HEK293 (cell line): ENCODE data around the gene PDE4B.
"Not testable (repeated sequence)": the region's sequence is repeated elsewhere in the genome, so short reads cannot be mapped to it uniquely, and the experiment has no call there.

ENCODE experiments used
- CTCF ChIA-PET: fragments of 350-600 bp; formaldehyde crosslinking; extraction: SDS; loops from one replicate; lab custom pipeline; 2021; ENCODE audit warnings: antibody characterized with exemption; lab: Yijun Ruan, JAX
- POLR2A ChIA-PET: fragments of 300-600 bp; formaldehyde crosslinking; extraction: SDS; loops from one replicate; lab custom pipeline; 2020; ENCODE audit warnings: antibody characterized with exemption, inconsistent platforms; lab: Yijun Ruan, JAX
- H3K27ac ChIP-seq: fragments of 200-500 bp; sonication (Bioruptor generic); 2 replicates; pipeline ENCODE4 v1.5.1; 2014; ENCODE audit warnings: low read depth, low read length, control low read depth, inconsistent platforms; ENCODE audit errors: extremely low read depth
- H3K36me3 ChIP-seq, 2 experiments: fragments of 200-500 bp in 1 of 2; sonication (Bioruptor generic) in 1 of 2; 1 replicate in 1 of 2; 2 replicates in 1 of 2; pipeline ENCODE4 v1.5.1; 2014 to 2017; ENCODE audit warnings: inconsistent platforms in 2 of 2, low read length in 2 of 2; ENCODE audit not compliant: control insufficient read depth in 2 of 2, insufficient read depth in 1 of 2
- H3K4me1 ChIP-seq: fragments of 200-500 bp; sonication (Bioruptor generic); 2 replicates; pipeline ENCODE4 v1.5.1; 2014; ENCODE audit warnings: mild to moderate bottlenecking, low read length, inconsistent platforms; ENCODE audit not compliant: control insufficient read depth, insufficient read depth
- H3K4me3 ChIP-seq: 2 replicates; pipeline ENCODE4 v1.5.1; 2011; ENCODE audit warnings: low read depth, mild to moderate bottlenecking, control low read depth, low read length, moderate library complexity
- H3K9me3 ChIP-seq: fragments of 200-500 bp; sonication (Bioruptor generic); 2 replicates; pipeline ENCODE4 v1.5.1; 2014; ENCODE audit warnings: low read depth, low read length, inconsistent platforms; ENCODE audit not compliant: control insufficient read depth, insufficient read depth
- FEZF1 ChIP-seq: fragments of 450-650 bp; formaldehyde crosslinking; IDR thresholded peaks from 2 replicates; pipeline ENCODE4 v1.5.1; 2016; ENCODE audit warnings: missing biosample characterization, missing genetic modification characterization
- IKZF3 ChIP-seq: fragments of 450-650 bp; IDR thresholded peaks from 2 replicates; pipeline ENCODE4 v1.5.0; 2018; ENCODE audit warnings: missing biosample characterization, mild to moderate bottlenecking, missing genetic modification characterization, moderate library complexity
- INSM2 ChIP-seq: fragments of 450-650 bp; formaldehyde crosslinking; IDR thresholded peaks from 2 replicates; pipeline ENCODE4 v1.5.1; 2016; ENCODE audit warnings: missing biosample characterization, missing genetic modification characterization
- KLF1 ChIP-seq: fragments of 450-650 bp; formaldehyde crosslinking; IDR thresholded peaks from 2 replicates; pipeline ENCODE4 v1.5.1; 2016; ENCODE audit warnings: missing biosample characterization, missing genetic modification characterization
- SALL2 ChIP-seq: fragments of 450-650 bp; formaldehyde crosslinking; IDR thresholded peaks from 2 replicates; pipeline ENCODE4 v1.5.0; 2017; ENCODE audit warnings: missing biosample characterization, mild to moderate bottlenecking, missing genetic modification characterization, borderline replicate concordance
- TCF7L2 ChIP-seq: IDR thresholded peaks from 2 replicates; pipeline ENCODE4 v1.6.1; 2011; ENCODE audit warnings: low read depth, mild to moderate bottlenecking, inconsistent platforms, low read length, moderate library complexity, borderline replicate concordance
- ZNF146 ChIP-seq: fragments of 450-650 bp; formaldehyde crosslinking; IDR thresholded peaks from 2 replicates; pipeline ENCODE4 v1.5.1; 2016; ENCODE audit warnings: missing biosample characterization, missing genetic modification characterization
- ZNF184 ChIP-seq: fragments of 450-650 bp; IDR thresholded peaks from 2 replicates; pipeline ENCODE4 v1.5.1; 2018; ENCODE audit warnings: missing biosample characterization, mild to moderate bottlenecking, missing genetic modification characterization
- ZNF23 ChIP-seq: fragments of 450-650 bp; formaldehyde crosslinking; IDR thresholded peaks from 2 replicates; pipeline ENCODE4 v1.5.1; 2016; ENCODE audit warnings: missing biosample characterization, missing genetic modification characterization, borderline replicate concordance
- ZNF239 ChIP-seq: fragments of 450-650 bp; formaldehyde crosslinking; IDR thresholded peaks from 2 replicates; pipeline ENCODE4 v1.5.1; 2016; ENCODE audit warnings: missing biosample characterization, missing genetic modification characterization
- ZNF366 ChIP-seq: fragments of 450-650 bp; formaldehyde crosslinking; conservative IDR thresholded peaks from 2 replicates; pipeline ENCODE4 v1.5.1; 2016; ENCODE audit warnings: missing biosample characterization, missing genetic modification characterization
- ZNF560 ChIP-seq: fragments of 450-650 bp; formaldehyde crosslinking; IDR thresholded peaks from 2 replicates; pipeline ENCODE4 v1.5.1; 2017; ENCODE audit warnings: missing biosample characterization, missing genetic modification characterization, borderline replicate concordance
- ZSCAN30 ChIP-seq: fragments of 450-650 bp; IDR thresholded peaks from 2 replicates; pipeline ENCODE4 v1.5.1; 2018; ENCODE audit warnings: missing biosample characterization, mild to moderate bottlenecking, missing genetic modification characterization, moderate library complexity
- TF ChIP-seq, protein P1 (sequence below): fragments of 450-650 bp; formaldehyde crosslinking; IDR thresholded peaks from 2 replicates; pipeline ENCODE4 v1.5.1; 2017; ENCODE audit warnings: missing biosample characterization, missing genetic modification characterization
- TF ChIP-seq, protein P2 (sequence below): fragments of 450-650 bp; formaldehyde crosslinking; IDR thresholded peaks from 2 replicates; pipeline ENCODE4 v1.5.1; 2016; ENCODE audit warnings: missing biosample characterization, missing genetic modification characterization
- TF ChIP-seq, protein P3 (sequence below): fragments of 450-650 bp; formaldehyde crosslinking; IDR thresholded peaks from 2 replicates; pipeline ENCODE4 v1.5.1; 2016; ENCODE audit warnings: missing biosample characterization, missing genetic modification characterization

Gene PDE4B

DNA sequence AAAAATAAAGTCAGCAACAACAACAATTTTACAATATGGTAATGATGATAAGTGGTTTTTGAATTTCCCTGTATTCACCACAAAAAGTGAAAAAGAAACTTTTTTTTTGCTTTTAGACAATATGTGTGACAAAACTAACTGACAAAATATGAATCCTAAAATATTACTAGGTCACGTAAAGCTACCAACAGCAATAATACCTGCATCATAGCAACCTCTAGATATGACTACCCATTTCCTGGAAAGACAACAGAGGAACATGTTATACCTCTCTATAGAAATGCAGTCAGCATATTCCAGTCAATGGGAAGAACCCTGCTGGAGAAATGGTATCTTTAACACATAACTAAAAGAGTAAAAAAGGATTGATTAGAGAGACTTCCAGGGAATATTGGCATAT, 73.7 kb downstream of the PDE4B start:
- no peak for TF ChIP-seq FEZF1 (tag by site-specific recombination)
- no peak for TF ChIP-seq IKZF3 (tag by site-specific recombination)
- TF ChIP-seq ZSCAN30 (tag by site-specific recombination) = no peak
- TF ChIP-seq ZNF366 = no peak
- TF ChIP-seq ZNF560 (tag by site-specific recombination) = no peak
- no peak for TF ChIP-seq INSM2 (tag by site-specific recombination)
- TF ChIP-seq KLF1 (tag by site-specific recombination) = no peak
- TF ChIP-seq ZNF184 (tag by site-specific recombination) = no peak
- Histone ChIP-seq H3K27ac (no peak overlapping the region), H3K4me3 (no peak overlapping the region), H3K4me1 (no peaks in the 10 kb centered on the region), H3K36me3 (no peaks in the 10 kb centered on the region), H3K9me3 (no peaks in the 10 kb centered on the region)
- ChIA-PET POLR2A (no interaction called here), CTCF (no interaction called here)

- no peak overlapping the region for H3K4me3 ChIP-seq
- CTCF ChIA-PET = no interaction called here
- no peaks in the 10 kb centered on the region for H3K36me3 ChIP-seq
- TF ChIP-seq SALL2 (no peak), ZNF23 (tag by site-specific recombination) (no peak), ZNF239 (tag by site-specific recombination) (no peak), TCF7L2 (0 out of 2 replicates have a peak, but pooled peaks have one; percentile 53)
- TF ChIP-seq, protein P1, sequence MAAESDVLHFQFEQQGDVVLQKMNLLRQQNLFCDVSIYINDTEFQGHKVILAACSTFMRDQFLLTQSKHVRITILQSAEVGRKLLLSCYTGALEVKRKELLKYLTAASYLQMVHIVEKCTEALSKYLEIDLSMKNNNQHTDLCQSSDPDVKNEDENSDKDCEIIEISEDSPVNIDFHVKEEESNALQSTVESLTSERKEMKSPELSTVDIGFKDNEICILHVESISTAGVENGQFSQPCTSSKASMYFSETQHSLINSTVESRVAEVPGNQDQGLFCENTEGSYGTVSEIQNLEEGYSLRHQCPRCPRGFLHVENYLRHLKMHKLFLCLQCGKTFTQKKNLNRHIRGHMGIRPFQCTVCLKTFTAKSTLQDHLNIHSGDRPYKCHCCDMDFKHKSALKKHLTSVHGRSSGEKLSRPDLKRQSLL = no peak
- no peaks in the 10 kb centered on the region for H3K4me1 ChIP-seq
- POLR2A ChIA-PET = no interaction called here
- H3K9me3 ChIP-seq = no peaks in the 10 kb centered on the region
- H3K27ac ChIP-seq = no peak overlapping the region
These were observed 79.6 kb downstream of the PDE4B start for GRCh38 chr1:65872301-65872700.

GRCh38 chr1:65878342-65878741, 85.6 kb downstream of the PDE4B start:
- H3K4me1 ChIP-seq = not testable (repeated sequence)
- TF ChIP-seq ZNF146 (tag by site-specific recombination) = peak; percentile 83
- TF ChIP-seq, protein P2, sequence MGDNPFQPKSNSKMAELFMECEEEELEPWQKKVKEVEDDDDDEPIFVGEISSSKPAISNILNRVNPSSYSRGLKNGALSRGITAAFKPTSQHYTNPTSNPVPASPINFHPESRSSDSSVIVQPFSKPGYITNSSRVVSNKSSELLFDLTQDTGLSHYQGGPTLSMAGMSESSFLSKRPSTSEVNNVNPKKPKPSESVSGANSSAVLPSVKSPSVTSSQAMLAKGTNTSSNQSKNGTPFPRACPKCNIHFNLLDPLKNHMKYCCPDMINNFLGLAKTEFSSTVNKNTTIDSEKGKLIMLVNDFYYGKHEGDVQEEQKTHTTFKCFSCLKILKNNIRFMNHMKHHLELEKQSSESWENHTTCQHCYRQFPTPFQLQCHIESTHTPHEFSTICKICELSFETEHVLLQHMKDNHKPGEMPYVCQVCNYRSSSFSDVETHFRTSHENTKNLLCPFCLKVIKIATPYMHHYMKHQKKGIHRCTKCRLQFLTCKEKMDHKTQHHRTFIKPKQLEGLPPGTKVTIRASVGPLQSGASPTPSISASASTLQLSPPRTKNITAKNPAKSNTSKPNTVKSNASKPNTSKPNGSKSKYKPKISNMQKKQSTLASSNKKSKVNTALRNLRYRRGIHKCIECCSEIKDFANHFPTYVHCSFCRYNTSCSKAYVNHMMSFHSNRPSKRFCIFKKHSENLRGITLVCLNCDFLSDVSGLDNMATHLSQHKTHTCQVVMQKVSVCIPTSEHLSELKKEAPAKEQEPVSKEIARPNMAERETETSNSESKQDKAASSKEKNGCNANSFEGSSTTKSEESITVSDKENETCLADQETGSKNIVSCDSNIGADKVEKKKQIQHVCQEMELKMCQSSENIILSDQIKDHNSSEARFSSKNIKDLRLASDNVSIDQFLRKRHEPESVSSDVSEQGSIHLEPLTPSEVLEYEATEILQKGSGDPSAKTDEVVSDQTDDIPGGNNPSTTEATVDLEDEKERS = 0 out of 2 replicates have a peak, but pooled peaks have one; percentile 29
- TF ChIP-seq, protein P3, sequence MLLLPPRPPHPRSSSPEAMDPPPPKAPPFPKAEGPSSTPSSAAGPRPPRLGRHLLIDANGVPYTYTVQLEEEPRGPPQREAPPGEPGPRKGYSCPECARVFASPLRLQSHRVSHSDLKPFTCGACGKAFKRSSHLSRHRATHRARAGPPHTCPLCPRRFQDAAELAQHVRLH (tag by site-specific recombination) = peak; percentile 26; the same call in 1 of the 2 replicates
- TF ChIP-seq, all 188 proteins: peak for 3; not testable (repeated sequence) for 185
- CTCF ChIA-PET, POLR2A ChIA-PET, H3K36me3 ChIP-seq, H3K27ac ChIP-seq, H3K4me3 ChIP-seq, H3K9me3 ChIP-seq: not testable (repeated sequence)
